Natural killer cell (primary cell): ENCODE results near the gene MPHOSPH10. TPM values are rescaled to one million over a fixed set of nuclear protein-coding genes. Genes with fewer than 3 reads are reported as not detected.
A peak's percentile ranks its signal among the peaks of the same experiment; 100 is the strongest.

Experiments
- ATAC-seq, 3 donors: fragments of 150-1000 bp in 2 of 3; fragments of 200-7000 bp in 1 of 3; cut with Tn5 transposase; 1 replicate in 1 of 3; 2 replicates in 2 of 3; pipeline ENCODE4 v1.10.0; 2021; ENCODE audit warnings: mild to moderate bottlenecking in 2 of 3, moderate library complexity in 2 of 3
- DNase-seq, 2 donors: peaks; one replicate each; pipeline versions ENCODE4 v3.0.0 to v3.0.0-alpha.2; 2013 to 2021; ENCODE audit warnings: mixed read lengths in 1 of 2
- H3K27ac ChIP-seq: one replicate; pipeline ENCODE4 v1.5.1; 2013; ENCODE audit warnings: mild to moderate bottlenecking, low read length
- H3K27me3 ChIP-seq: one replicate; pipeline ENCODE4 v1.6.1; 2013; ENCODE audit warnings: low read length; ENCODE audit not compliant: control insufficient read depth, insufficient read depth
- H3K36me3 ChIP-seq: one replicate; pipeline ENCODE4 v1.6.1; 2013; ENCODE audit warnings: low read length; ENCODE audit not compliant: control insufficient read depth, insufficient read depth
- H3K4me1 ChIP-seq: one replicate; pipeline ENCODE4 v1.6.1; 2013; ENCODE audit warnings: low read length; ENCODE audit not compliant: control insufficient read depth, insufficient read depth
- H3K4me3 ChIP-seq: one replicate; pipeline ENCODE4 v1.5.1; 2013; ENCODE audit warnings: low read length
- H3K9me3 ChIP-seq: one replicate; pipeline ENCODE4 v1.6.1; 2013; ENCODE audit warnings: low read length; ENCODE audit not compliant: control insufficient read depth, insufficient read depth
- H3K27ac Mint-ChIP-seq, 2 donors: one replicate each; pipeline ENCODE4 v1.8.0; 2022; ENCODE audit warnings: mild to moderate bottlenecking in 2 of 2, mixed read lengths in 2 of 2, moderate library complexity in 1 of 2
- H3K27me3 Mint-ChIP-seq, 2 donors: one replicate each; pipeline ENCODE4 v1.8.0; 2022; ENCODE audit warnings: low read depth in 2 of 2, mixed read lengths in 2 of 2
- H3K36me3 Mint-ChIP-seq: one replicate; pipeline ENCODE4 v1.8.0; 2022; ENCODE audit warnings: mixed read lengths
- H3K4me1 Mint-ChIP-seq, 2 donors: one replicate each; pipeline ENCODE4 v1.8.0; 2022; ENCODE audit warnings: mixed read lengths in 2 of 2
- H3K4me3 Mint-ChIP-seq: one replicate; pipeline ENCODE4 v1.8.0; 2022; ENCODE audit warnings: mild to moderate bottlenecking, moderate library complexity, mixed read lengths
- H3K9me3 Mint-ChIP-seq, 2 donors: one replicate each; pipeline ENCODE4 v1.8.0; 2022; ENCODE audit warnings: mixed read lengths in 2 of 2
- WGBS: methylation state at CpG from one replicate; pipeline ENCODE4 v1.1.7; 2013; ENCODE audit warnings: missing lambda C conversion rate; ENCODE audit not compliant: insufficient coverage; 5-methylcytosine and 5-hydroxymethylcytosine counted together
- intact Hi-C: fragments of 100-400 bp; cut with micrococcal nuclease; formaldehyde crosslinking; loops from one replicate; pipeline ENCODE4 v1.14.2; 2022
- total RNA-seq, 4 donors: library from RNA; stranded (reverse); fragments of 120-200 nt in 1 of 4; gene quantifications; one replicate each; pipeline versions ENCODE4 v1.2.3 to v1.2.4, GENCODE V29; 2013 to 2022
- TF ChIP-seq, protein P1 (sequence below): fragments of 200-600 bp; IDR thresholded peaks from one replicate; pipeline ENCODE4 v1.8.0; 2022; ENCODE audit warnings: antibody characterized with exemption

The MPHOSPH10 gene
- total RNA-seq, 3 donors from 2014 or later (not counting 1 experiment from before 2014, with no cell fraction given) = 27.9 to 34.2 (median 31.4) TPM

GRCh38 chr2:71154279-71154678, 23.8 kb downstream of the MPHOSPH10 start:
- no peak overlapping the region for H3K27ac Mint-ChIP-seq
- Histone ChIP-seq H3K27ac (no peak overlapping the region), H3K27me3 (peaks cover 3% of the 10 kb centered on the region), H3K9me3 (no peaks in the 10 kb centered on the region), H3K4me3 (no peak overlapping the region), H3K4me1 (peaks cover 7% of the 10 kb centered on the region), H3K36me3 (peaks cover 13% of the 10 kb centered on the region)
- WGBS = 95% methylated on average over 8 of the region's 8 CpGs
- ATAC-seq (no peak), DNase-seq (no peak)
- H3K4me1 Mint-ChIP-seq = peaks cover 6 to 7% of the 10 kb centered on the region in 2 donors
- TF ChIP-seq, protein P1, sequence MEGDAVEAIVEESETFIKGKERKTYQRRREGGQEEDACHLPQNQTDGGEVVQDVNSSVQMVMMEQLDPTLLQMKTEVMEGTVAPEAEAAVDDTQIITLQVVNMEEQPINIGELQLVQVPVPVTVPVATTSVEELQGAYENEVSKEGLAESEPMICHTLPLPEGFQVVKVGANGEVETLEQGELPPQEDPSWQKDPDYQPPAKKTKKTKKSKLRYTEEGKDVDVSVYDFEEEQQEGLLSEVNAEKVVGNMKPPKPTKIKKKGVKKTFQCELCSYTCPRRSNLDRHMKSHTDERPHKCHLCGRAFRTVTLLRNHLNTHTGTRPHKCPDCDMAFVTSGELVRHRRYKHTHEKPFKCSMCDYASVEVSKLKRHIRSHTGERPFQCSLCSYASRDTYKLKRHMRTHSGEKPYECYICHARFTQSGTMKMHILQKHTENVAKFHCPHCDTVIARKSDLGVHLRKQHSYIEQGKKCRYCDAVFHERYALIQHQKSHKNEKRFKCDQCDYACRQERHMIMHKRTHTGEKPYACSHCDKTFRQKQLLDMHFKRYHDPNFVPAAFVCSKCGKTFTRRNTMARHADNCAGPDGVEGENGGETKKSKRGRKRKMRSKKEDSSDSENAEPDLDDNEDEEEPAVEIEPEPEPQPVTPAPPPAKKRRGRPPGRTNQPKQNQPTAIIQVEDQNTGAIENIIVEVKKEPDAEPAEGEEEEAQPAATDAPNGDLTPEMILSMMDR = no peak
- peaks cover 11% of the 10 kb centered on the region for H3K36me3 Mint-ChIP-seq
- H3K4me3 Mint-ChIP-seq = no peak overlapping the region
- peaks cover 7% of the 10 kb centered on the region in 2 donors for H3K27me3 Mint-ChIP-seq
- H3K9me3 Mint-ChIP-seq = no peaks in the 10 kb centered on the region
- intact Hi-C loops = no loop called here

GRCh38 chr2:71154798-71155197, 24.4 kb downstream of the MPHOSPH10 start:
- peaks cover 6% of the 10 kb centered on the region for H3K36me3 Mint-ChIP-seq
- peak in 1 of 2 donors; percentile 19 for DNase-seq
- intact Hi-C loops = no loop called here
- H3K4me3 Mint-ChIP-seq = no peak overlapping the region
- no peak for ATAC-seq
- peaks cover 6 to 7% of the 10 kb centered on the region in 2 donors for H3K4me1 Mint-ChIP-seq
- no peak overlapping the region for H3K27ac ChIP-seq
- peaks cover 7 to 11% of the 10 kb centered on the region in 2 donors for H3K27me3 Mint-ChIP-seq
- TF ChIP-seq, protein P1 = no peak
- WGBS = 63% methylated on average over 6 of the region's 6 CpGs
- H3K4me1 ChIP-seq = peaks cover 7% of the 10 kb centered on the region
- peaks cover 3% of the 10 kb centered on the region for H3K27me3 ChIP-seq
- H3K9me3 Mint-ChIP-seq = no peaks in the 10 kb centered on the region
- H3K27ac Mint-ChIP-seq = no peak overlapping the region
- H3K4me3 ChIP-seq = no peak overlapping the region
- peaks cover 8% of the 10 kb centered on the region for H3K36me3 ChIP-seq
- H3K9me3 ChIP-seq = no peaks in the 10 kb centered on the region

GRCh38 chr2:71155846-71156245, 25.4 kb downstream of the MPHOSPH10 start:
- Mint-ChIP-seq H3K4me1 (peaks cover 6 to 7% of the 10 kb centered on the region in 2 donors), H3K9me3 (no peaks in the 10 kb centered on the region), H3K4me3 (no peak overlapping the region), H3K27me3 (peaks cover 7 to 11% of the 10 kb centered on the region in 2 donors), H3K27ac (no peak overlapping the region), H3K36me3 (no peaks in the 10 kb centered on the region)
- DNase-seq (no peak), ATAC-seq (no peak)
- Histone ChIP-seq H3K36me3 (no peaks in the 10 kb centered on the region), H3K4me1 (peaks cover 7% of the 10 kb centered on the region), H3K4me3 (no peak overlapping the region), H3K27me3 (peaks cover 3% of the 10 kb centered on the region), H3K27ac (no peak overlapping the region), H3K9me3 (no peaks in the 10 kb centered on the region)
- WGBS = 86% methylated on average over 4 of the region's 4 CpGs
- TF ChIP-seq, protein P1 = no peak
- intact Hi-C loops = loop anchor here (2.0 kb wide), 1 partner anchor 355 kb away; no protein-coding TSS in a partner anchor

- TF ChIP-seq, protein P1 = no peak
- intact Hi-C loops = loop anchor here (2.0 kb wide), 1 partner anchor 354 kb away; no protein-coding TSS in a partner anchor
- Histone ChIP-seq H3K4me1 (peaks cover 7% of the 10 kb centered on the region), H3K36me3 (no peaks in the 10 kb centered on the region), H3K9me3 (no peaks in the 10 kb centered on the region), H3K4me3 (no peak overlapping the region), H3K27me3 (peaks cover 3% of the 10 kb centered on the region), H3K27ac (no peak overlapping the region)
- Mint-ChIP-seq H3K27ac (no peak overlapping the region), H3K4me1 (peaks cover 6 to 7% of the 10 kb centered on the region in 2 donors), H3K9me3 (no peaks in the 10 kb centered on the region), H3K36me3 (no peaks in the 10 kb centered on the region), H3K27me3 (peaks cover 7 to 11% of the 10 kb centered on the region in 2 donors), H3K4me3 (no peak overlapping the region)
- WGBS = 79% methylated on average over 6 of the region's 6 CpGs
- DNase-seq (no peak), ATAC-seq (no peak)
Observed at GRCh38 chr2:71156573-71156972, 26.1 kb downstream of the MPHOSPH10 start.
